Activated CD8-positive, alpha-beta T cell treated with anti-CD3 and anti-CD28 coated beads for 36 hours (primary cell): ENCODE results near the gene LPXN. TPM values are rescaled to one million over a fixed set of nuclear protein-coding genes. Genes with fewer than 3 reads are reported as not detected.

Source experiments
- ATAC-seq: fragments of 200-7000 bp; cut with Tn5 transposase; one replicate; pipeline ENCODE4 v1.10.0; 2021; ENCODE audit warnings: mild to moderate bottlenecking, moderate library complexity
- CTCF ChIA-PET: fragments of 350-600 bp; sonication (Branson Sonifier 250); formaldehyde crosslinking; loops from one replicate; lab custom pipeline; 2021; ENCODE audit warnings: antibody characterized with exemption; lab: Charles Lee
- POLR2A ChIA-PET: fragments of 350-600 bp; sonication (Branson Sonifier 250); formaldehyde crosslinking; loops from one replicate; lab custom pipeline; 2021; ENCODE audit warnings: antibody characterized with exemption; lab: Charles Lee
- DNase-seq: peaks from one replicate; pipeline ENCODE4 v3.0.0-alpha.2; 2020
- H3K27ac Mint-ChIP-seq: one replicate; pipeline ENCODE4 v1.8.0; 2021; ENCODE audit warnings: mild to moderate bottlenecking, mixed read lengths
- H3K27me3 Mint-ChIP-seq: one replicate; pipeline ENCODE4 v1.8.0; 2021; ENCODE audit warnings: mixed read lengths
- H3K36me3 Mint-ChIP-seq: one replicate; pipeline ENCODE4 v1.8.0; 2021; ENCODE audit warnings: low read depth, mixed read lengths
- H3K4me1 Mint-ChIP-seq: one replicate; pipeline ENCODE4 v1.8.0; 2021; ENCODE audit warnings: low read depth, mixed read lengths
- H3K4me3 Mint-ChIP-seq: one replicate; pipeline ENCODE4 v1.8.0; 2021; ENCODE audit warnings: mild to moderate bottlenecking, moderate library complexity, mixed read lengths
- H3K9me3 Mint-ChIP-seq: one replicate; pipeline ENCODE4 v1.8.0; 2021; ENCODE audit warnings: mixed read lengths
- intact Hi-C: fragments of 100-400 bp; cut with micrococcal nuclease; formaldehyde crosslinking; loops from one replicate; pipeline ENCODE4 v1.10.0; 2022
- total RNA-seq, 2 experiments: library from RNA; stranded (reverse); gene quantifications; one replicate each; pipeline ENCODE4 v1.2.3, GENCODE V29; 2021
- TF ChIP-seq, protein P1 (sequence below): fragments of 200-600 bp; IDR thresholded peaks from one replicate; pipeline ENCODE4 v1.8.0; 2022; ENCODE audit warnings: antibody characterized with exemption, mild to moderate bottlenecking

Gene LPXN
- total RNA-seq, 2 experiments from 2014 or later, result 139 TPM

DNA sequence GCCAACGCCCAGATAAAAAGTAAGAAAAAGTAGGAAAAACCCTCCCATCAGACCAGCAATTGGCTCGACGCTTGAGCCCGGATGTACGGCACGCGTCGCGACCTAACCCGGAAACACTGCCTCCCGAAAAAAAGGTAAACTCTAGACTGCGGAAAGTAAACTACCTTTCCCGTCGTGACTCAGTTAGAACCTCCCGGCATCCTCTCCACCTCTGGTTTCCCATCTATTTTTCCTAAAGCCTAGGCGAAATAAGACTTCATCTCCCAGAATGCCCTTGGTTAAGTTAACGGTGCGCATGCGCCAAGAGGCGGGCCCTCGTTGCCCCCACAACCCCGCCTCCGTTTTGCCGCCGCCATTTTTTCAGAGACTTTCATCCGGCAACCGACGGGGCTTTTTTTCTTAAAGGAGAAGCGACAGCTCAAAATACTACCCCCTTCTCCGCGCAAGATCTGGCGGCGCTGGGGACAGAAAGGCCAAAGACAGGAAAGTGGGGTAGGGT, 2.5 kb upstream of the LPXN start:
- Mint-ChIP-seq H3K27me3 (no peaks in the 10 kb centered on the region), H3K4me3 (peak overlapping the region; percentile 93), H3K27ac (peak overlapping the region; percentile 98), H3K4me1 (peaks cover 29% of the 10 kb centered on the region), H3K9me3 (no peaks in the 10 kb centered on the region), H3K36me3 (peaks cover 46% of the 10 kb centered on the region)
- TF ChIP-seq, protein P1, sequence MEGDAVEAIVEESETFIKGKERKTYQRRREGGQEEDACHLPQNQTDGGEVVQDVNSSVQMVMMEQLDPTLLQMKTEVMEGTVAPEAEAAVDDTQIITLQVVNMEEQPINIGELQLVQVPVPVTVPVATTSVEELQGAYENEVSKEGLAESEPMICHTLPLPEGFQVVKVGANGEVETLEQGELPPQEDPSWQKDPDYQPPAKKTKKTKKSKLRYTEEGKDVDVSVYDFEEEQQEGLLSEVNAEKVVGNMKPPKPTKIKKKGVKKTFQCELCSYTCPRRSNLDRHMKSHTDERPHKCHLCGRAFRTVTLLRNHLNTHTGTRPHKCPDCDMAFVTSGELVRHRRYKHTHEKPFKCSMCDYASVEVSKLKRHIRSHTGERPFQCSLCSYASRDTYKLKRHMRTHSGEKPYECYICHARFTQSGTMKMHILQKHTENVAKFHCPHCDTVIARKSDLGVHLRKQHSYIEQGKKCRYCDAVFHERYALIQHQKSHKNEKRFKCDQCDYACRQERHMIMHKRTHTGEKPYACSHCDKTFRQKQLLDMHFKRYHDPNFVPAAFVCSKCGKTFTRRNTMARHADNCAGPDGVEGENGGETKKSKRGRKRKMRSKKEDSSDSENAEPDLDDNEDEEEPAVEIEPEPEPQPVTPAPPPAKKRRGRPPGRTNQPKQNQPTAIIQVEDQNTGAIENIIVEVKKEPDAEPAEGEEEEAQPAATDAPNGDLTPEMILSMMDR, result no peak
- intact Hi-C loops, result loop anchor here (5.0 to 10.0 kb wide), 4 partner anchors 44 to 913 kb away; partner anchors contain the start of genes CNTF and ZDHHC5
- DNase-seq, result peak; percentile 94
- peak; percentile 36 for ATAC-seq
- ChIA-PET POLR2A (interaction anchor here (0.6 to 9.1 kb wide), 14 partner anchors 9 to 929 kb away, joined by 3 to 69 read pairs (median 5); partner anchors contain the start of gene YPEL4), CTCF (interaction anchor here (0.8 to 5.3 kb wide), 7 partner anchors 11 to 99 kb away, joined by 3 to 31 read pairs (median 7); no protein-coding TSS in a partner anchor)

DNA sequence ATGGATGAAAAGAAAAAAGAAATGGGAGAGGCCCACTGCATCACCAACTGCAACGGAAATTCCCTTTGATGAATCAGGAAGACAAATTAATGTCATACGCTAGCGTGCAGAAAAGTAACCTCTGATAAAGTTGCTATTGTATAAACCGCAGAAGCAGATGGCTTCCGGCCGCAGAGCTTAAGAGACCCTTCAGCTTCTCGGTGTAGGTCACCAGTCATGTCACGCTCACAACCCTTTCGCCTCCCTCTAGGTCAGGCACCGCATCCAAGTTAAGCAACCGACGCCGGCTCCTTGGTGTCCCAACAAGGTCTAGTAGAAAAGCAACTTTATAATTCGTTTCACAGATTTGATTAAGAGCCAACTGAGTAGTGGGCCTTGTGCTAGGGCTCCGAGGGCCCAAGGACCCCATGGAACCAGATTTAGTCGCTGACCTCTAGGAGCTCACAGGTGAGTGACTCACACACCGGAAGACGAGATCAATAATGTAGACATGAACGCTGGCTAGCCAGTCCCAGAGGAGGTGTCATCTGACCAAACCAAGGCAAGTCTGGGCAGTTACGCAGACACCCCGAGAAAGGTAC, 2.0 kb upstream of the LPXN start:
- intact Hi-C loops, result loop anchor here (5.0 to 10.0 kb wide), 4 partner anchors 45 to 913 kb away; partner anchors contain the start of genes CNTF and ZDHHC5
- Mint-ChIP-seq H3K9me3 (no peaks in the 10 kb centered on the region), H3K4me1 (peaks cover 25% of the 10 kb centered on the region), H3K4me3 (peak overlapping the region; percentile 93), H3K36me3 (peaks cover 45% of the 10 kb centered on the region), H3K27me3 (no peaks in the 10 kb centered on the region), H3K27ac (peak overlapping the region; percentile 98)
- TF ChIP-seq, protein P1, result no peak
- ATAC-seq (peak; percentile 52), DNase-seq (peak; percentile 93)
- CTCF ChIA-PET, result interaction anchor here (0.8 to 5.3 kb wide), 9 partner anchors 10 to 99 kb away, joined by 3 to 31 read pairs (median 7); no protein-coding TSS in a partner anchor
- POLR2A ChIA-PET, result interaction anchor here (0.6 to 9.1 kb wide), 19 partner anchors 10 to 928 kb away, joined by 3 to 69 read pairs (median 4); partner anchors contain the start of genes CNTF and YPEL4

GRCh38 chr11:58576887-58577471, 1.3 kb upstream of the LPXN start:
- TF ChIP-seq, protein P1, result peak; percentile 66
- Mint-ChIP-seq H3K4me1 (peaks cover 22% of the 10 kb centered on the region), H3K9me3 (no peaks in the 10 kb centered on the region), H3K27me3 (no peaks in the 10 kb centered on the region), H3K4me3 (peak overlapping the region; percentile 93), H3K36me3 (peaks cover 42% of the 10 kb centered on the region), H3K27ac (peak overlapping the region; percentile 98)
- POLR2A ChIA-PET, result interaction anchor here (0.8 to 9.1 kb wide), 13 partner anchors 11 to 72 kb away, joined by 3 to 69 read pairs (median 6); partner anchors contain the start of gene CNTF
- ATAC-seq (no peak), DNase-seq (no peak)
- intact Hi-C loops, result loop anchor here (5.0 to 10.0 kb wide), 4 partner anchors 45 to 912 kb away; partner anchors contain the start of genes CNTF and ZDHHC5
- CTCF ChIA-PET, result interaction anchor here (0.6 to 5.3 kb wide), 17 partner anchors 9 to 821 kb away, joined by 3 to 31 read pairs (median 4); no protein-coding TSS in a partner anchor

DNA sequence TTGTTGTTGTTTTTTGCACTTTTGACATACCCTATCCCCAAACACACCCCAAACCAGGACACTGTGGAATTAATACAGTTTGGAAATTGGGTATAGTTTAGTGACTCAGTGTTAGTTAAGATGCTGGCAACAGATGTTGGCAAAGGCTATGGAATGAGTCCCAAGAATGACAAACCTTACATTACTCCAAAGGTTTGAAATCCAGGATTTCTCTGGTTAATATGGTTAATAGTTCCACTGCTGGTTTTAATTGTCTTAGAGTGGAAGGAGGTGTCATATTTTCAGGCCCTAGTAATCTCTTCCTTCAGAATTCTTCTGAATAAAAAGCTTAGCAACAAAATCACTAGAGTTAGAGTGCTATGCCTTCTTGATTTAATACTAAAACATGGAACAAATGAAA, 775 bp downstream of the LPXN start:
- no peak for ATAC-seq
- Mint-ChIP-seq H3K27ac (peak overlapping the region; percentile 98), H3K27me3 (no peaks in the 10 kb centered on the region), H3K4me3 (peak overlapping the region; percentile 93), H3K4me1 (peaks cover 25% of the 10 kb centered on the region), H3K9me3 (no peaks in the 10 kb centered on the region), H3K36me3 (peaks cover 41% of the 10 kb centered on the region)
- no peak for DNase-seq
- intact Hi-C loops, result loop anchor here (5.0 to 10.0 kb wide), 4 partner anchors 47 to 910 kb away; partner anchors contain the start of genes CNTF and ZDHHC5
- TF ChIP-seq, protein P1, result no peak
- ChIA-PET CTCF (interaction anchor here (3.5 to 5.3 kb wide), 2 partner anchors 7 to 54 kb away, joined by 30 to 31 read pairs; no protein-coding TSS in a partner anchor), POLR2A (interaction anchor here (0.8 to 9.1 kb wide), 5 partner anchors 9 to 1149 kb away, joined by 3 to 69 read pairs (median 4); no protein-coding TSS in a partner anchor)
